AG04450 (cell line): ENCODE results near the gene GLRA2. TPM values are rescaled to one million over a fixed set of nuclear protein-coding genes. Genes with fewer than 3 reads are reported as not detected.

ENCODE experiments used
- CTCF ChIA-PET: fragments of 300-600, 350-600 bp; formaldehyde crosslinking; extraction: SDS; loops from one replicate; lab custom pipeline; 2022; ENCODE audit warnings: antibody characterized with exemption, inconsistent platforms; lab: Charles Lee
- POLR2A ChIA-PET: fragments of 350-600 bp; formaldehyde crosslinking; extraction: SDS; loops from one replicate; lab custom pipeline; 2021; ENCODE audit warnings: antibody characterized with exemption, inconsistent platforms; lab: Yijun Ruan, JAX
- DNase-seq: peaks from one replicate; pipeline ENCODE4 v3.0.0-alpha.2; 2011; ENCODE audit warnings: low read depth, low spot score
- H3K27ac ChIP-seq: one replicate; pipeline ENCODE4 v1.5.1; 2012; ENCODE audit warnings: low read depth, low read length, control low read depth
- H3K27me3 ChIP-seq: one replicate; pipeline ENCODE4 v1.6.0; 2012; ENCODE audit warnings: low read length; ENCODE audit not compliant: control insufficient read depth, insufficient read depth
- H3K4me3 ChIP-seq: 2 replicates; pipeline ENCODE4 v1.5.1; 2011; ENCODE audit warnings: mild to moderate bottlenecking, low read depth, low read length, control low read depth
- H3K9me3 ChIP-seq: 2 replicates; pipeline ENCODE4 v1.5.1; 2012; ENCODE audit warnings: low read length; ENCODE audit not compliant: control insufficient read depth, insufficient read depth
- polyA plus RNA-seq: library from polyadenylated mRNA; depleted of rRNA; stranded (reverse); fragments of >200 nt; gene quantifications from 2 replicates; pipeline ENCODE4 v1.2.3, GENCODE V29; 2011
- TF ChIP-seq, protein P1 (sequence below): IDR thresholded peaks from 2 replicates; pipeline ENCODE4 v1.5.1; 2011; ENCODE audit warnings: low read depth, low read length, control low read depth, inconsistent platforms

The GLRA2 gene
- polyA plus RNA-seq, 1 experiment, result not detected

DNA sequence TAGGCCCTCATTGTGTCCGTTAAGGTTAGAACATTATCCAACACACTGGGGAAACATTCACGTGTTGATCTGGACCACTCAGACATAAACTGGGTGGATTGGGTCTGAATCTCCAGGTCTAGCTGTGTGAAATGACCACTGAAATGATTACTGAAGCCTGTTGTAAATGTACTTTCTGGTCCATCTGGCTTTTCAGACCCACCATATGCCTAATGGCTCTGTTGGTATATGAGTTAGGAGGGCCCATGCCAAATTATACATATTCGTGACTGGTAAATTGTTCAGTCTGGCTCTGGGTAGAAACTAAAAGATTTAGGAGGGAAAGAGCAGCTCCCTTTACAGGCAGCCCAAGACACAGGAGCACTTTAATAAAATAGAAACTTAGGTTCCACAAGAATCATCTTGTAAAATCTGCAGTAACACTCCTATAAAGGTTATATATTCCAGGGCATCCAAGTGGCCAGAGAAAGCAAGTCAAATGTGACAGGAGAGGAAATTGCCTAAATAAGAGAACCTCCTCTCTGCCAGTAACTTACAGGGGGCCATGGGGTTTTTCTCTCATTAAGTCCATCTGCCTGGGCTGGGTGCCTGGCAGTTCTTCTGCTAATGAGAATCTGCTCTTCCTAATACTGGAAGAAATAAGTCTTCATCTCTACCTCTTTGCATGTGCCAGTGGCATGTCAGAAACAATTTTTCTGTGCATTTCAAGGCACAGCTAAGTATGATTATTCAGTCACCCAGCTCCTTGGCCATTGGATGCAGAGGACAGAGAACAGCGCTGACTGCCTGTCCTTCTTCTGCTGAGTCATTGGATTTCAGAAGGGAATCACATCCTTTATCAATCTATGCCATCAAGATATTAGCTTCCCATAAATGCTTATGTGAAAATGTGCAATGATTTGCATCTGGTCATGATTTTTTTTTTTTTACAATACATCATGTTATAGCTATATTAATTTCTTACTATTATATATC lies 112.6 kb downstream of the GLRA2 start:
- no peaks in the 10 kb centered on the region for H3K9me3 ChIP-seq
- TF ChIP-seq, protein P1, sequence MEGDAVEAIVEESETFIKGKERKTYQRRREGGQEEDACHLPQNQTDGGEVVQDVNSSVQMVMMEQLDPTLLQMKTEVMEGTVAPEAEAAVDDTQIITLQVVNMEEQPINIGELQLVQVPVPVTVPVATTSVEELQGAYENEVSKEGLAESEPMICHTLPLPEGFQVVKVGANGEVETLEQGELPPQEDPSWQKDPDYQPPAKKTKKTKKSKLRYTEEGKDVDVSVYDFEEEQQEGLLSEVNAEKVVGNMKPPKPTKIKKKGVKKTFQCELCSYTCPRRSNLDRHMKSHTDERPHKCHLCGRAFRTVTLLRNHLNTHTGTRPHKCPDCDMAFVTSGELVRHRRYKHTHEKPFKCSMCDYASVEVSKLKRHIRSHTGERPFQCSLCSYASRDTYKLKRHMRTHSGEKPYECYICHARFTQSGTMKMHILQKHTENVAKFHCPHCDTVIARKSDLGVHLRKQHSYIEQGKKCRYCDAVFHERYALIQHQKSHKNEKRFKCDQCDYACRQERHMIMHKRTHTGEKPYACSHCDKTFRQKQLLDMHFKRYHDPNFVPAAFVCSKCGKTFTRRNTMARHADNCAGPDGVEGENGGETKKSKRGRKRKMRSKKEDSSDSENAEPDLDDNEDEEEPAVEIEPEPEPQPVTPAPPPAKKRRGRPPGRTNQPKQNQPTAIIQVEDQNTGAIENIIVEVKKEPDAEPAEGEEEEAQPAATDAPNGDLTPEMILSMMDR, result no peak
- POLR2A ChIA-PET, result no interaction called here
- H3K4me3 ChIP-seq, result no peak overlapping the region
- H3K27ac ChIP-seq, result no peak overlapping the region
- DNase-seq, result no peak
- CTCF ChIA-PET, result no interaction called here
- H3K27me3 ChIP-seq, result no peaks in the 10 kb centered on the region

DNA sequence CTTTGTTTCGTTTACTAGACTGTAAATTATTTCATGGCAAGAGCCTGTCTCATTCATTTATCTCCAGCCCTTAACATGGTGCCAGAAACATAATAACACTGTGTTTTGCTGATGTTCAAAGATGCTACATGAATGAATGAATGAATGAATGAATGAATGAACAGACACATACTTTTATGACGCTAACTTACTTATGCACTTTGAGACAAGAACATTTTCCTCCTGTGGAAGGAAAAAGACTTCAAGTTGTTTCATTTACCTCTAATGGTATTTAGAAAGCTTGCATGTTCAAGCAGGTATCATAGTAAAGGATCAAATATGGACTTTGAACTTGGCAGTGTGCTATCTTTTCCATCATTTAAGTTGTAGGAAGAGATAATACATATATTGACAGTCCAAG lies 131.6 kb downstream of the GLRA2 start:
- no peak overlapping the region for H3K27ac ChIP-seq
- no peaks in the 10 kb centered on the region for H3K9me3 ChIP-seq
- no peak overlapping the region for H3K4me3 ChIP-seq
- TF ChIP-seq, protein P1, result no peak
- CTCF ChIA-PET, result no interaction called here
- no peak for DNase-seq
- H3K27me3 ChIP-seq, result no peaks in the 10 kb centered on the region
- POLR2A ChIA-PET, result no interaction called here

DNA sequence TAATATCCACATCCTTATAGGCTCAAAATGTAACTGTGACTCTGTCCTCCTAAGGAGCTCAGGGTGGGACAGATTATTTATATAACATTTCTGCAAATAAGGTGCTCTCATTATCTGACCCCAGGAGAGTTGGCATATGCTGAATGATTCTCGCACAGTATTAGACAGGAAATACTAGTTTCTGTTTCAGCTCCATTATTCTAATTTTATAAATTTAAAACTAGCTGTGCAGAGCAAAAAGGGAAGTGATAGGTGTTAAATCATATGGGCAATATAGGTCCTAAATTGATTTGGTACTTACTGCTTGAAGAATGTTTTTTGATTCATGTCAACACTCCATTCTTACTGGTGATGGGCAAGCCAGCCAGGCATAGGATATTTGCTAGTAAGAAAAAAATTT lies 141.5 kb downstream of the GLRA2 start:
- no peak for DNase-seq
- no peaks in the 10 kb centered on the region for H3K9me3 ChIP-seq
- no peak overlapping the region for H3K27ac ChIP-seq
- H3K27me3 ChIP-seq, result no peaks in the 10 kb centered on the region
- CTCF ChIA-PET, result no interaction called here
- TF ChIP-seq, protein P1, result no peak
- H3K4me3 ChIP-seq, result no peak overlapping the region
- POLR2A ChIA-PET, result no interaction called here

DNA sequence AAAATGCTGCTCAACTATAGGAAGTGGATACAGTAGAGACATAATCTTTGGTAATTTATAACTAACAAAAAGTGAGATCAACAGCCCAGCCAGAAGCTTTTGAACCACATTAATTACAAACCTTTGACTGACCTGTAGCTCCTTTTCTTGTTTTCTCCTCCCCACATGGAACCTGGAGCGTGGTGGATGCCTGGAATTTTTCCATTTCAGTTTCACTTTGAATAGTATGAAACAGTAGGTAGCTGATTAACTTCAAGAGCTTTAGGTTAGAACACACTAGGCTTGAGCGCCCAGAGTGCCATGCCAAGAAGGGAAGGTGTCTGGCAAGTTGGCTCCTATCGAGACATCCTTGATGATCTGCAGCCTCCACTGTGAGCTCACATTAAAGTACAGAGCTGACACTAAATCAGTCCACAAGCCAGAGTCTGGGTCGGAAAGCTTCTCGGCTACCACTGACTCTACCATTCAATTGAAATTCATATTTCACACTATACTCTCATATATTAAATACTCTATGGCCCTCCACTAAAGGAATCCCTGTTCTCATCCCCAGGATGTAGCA lies 143.4 kb downstream of the GLRA2 start:
- Histone ChIP-seq H3K4me3 (no peak overlapping the region), H3K27ac (no peak overlapping the region), H3K27me3 (no peaks in the 10 kb centered on the region), H3K9me3 (no peaks in the 10 kb centered on the region)
- no peak for DNase-seq
- POLR2A ChIA-PET, result no interaction called here
- CTCF ChIA-PET, result no interaction called here
- TF ChIP-seq, protein P1, result no peak

DNA sequence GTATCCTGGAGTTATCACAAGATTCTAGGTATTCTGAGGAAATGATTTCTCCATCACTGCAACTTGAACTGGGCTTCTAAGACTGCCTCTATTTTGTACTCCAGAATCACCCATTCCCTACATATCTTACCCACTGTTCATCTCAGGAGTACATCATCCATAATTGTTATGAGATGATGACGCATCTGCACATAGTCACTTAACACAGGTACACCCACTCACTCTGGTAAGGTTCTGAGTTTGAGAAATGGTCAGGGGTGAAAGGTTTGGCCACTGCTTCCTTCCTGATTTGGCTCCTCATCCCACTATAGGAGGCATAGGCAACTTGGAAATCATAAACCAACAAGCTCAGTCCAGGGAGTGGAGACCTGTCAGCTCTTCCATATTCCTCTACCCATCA lies 143.9 kb downstream of the GLRA2 start:
- H3K9me3 ChIP-seq, result no peaks in the 10 kb centered on the region
- DNase-seq, result no peak
- TF ChIP-seq, protein P1, result no peak
- H3K27ac ChIP-seq, result no peak overlapping the region
- H3K27me3 ChIP-seq, result no peaks in the 10 kb centered on the region
- H3K4me3 ChIP-seq, result no peak overlapping the region
- ChIA-PET CTCF (no interaction called here), POLR2A (no interaction called here)
